Esophagus squamous epithelium (tissue), 5 donors: ENCODE measurements around the gene RPS24. TPM values are rescaled to one million over a fixed set of nuclear protein-coding genes. Genes with fewer than 3 reads are reported as not detected.

Experiments
- DNase-seq: peaks from one replicate; lab custom pipeline; 2025; lab: John Stamatoyannopoulos, UW
- H3K27ac ChIP-seq, 4 donors: fragments of 200-600 bp; sonication (generic); one replicate each; pipeline ENCODE4 v1.5.1; 2016 to 2019; ENCODE audit warnings: mild to moderate bottlenecking in 1 of 4
- H3K27me3 ChIP-seq, 4 donors: fragments of 200-600 bp; sonication (generic); 1 replicate in 3 of 4; 2 replicates in 1 of 4; pipeline versions ENCODE4 v1.5.1 to v1.6.0; 2017 to 2021; ENCODE audit warnings: antibody characterized with exemption in 1 of 4
- H3K36me3 ChIP-seq, 3 donors: fragments of 200-600 bp; sonication (generic); one replicate each; pipeline ENCODE4 v1.5.1; 2016 to 2019
- H3K4me1 ChIP-seq, 3 donors: fragments of 200-600 bp; sonication (generic); one replicate each; pipeline ENCODE4 v1.5.1; 2017 to 2019
- H3K4me3 ChIP-seq, 4 donors: fragments of 200-600 bp; sonication (generic); 1 replicate in 3 of 4; 2 replicates in 1 of 4; pipeline ENCODE4 v1.5.1; 2016 to 2019; ENCODE audit warnings: mild to moderate bottlenecking in 2 of 4, moderate library complexity in 1 of 4
- H3K9me3 ChIP-seq, 3 donors: fragments of 200-600 bp; sonication (generic); one replicate each; pipeline ENCODE4 v1.5.1; 2016 to 2019
- POLR2A ChIP-seq, 4 donors: fragments of 450-650 bp; IDR thresholded peaks; one replicate each; pipeline ENCODE4 v1.6.1; 2017; ENCODE audit warnings: antibody characterized with exemption in 4 of 4, mild to moderate bottlenecking in 4 of 4, moderate library complexity in 3 of 4
- WGBS, 2 donors: methylation state at CpG; one replicate each; pipeline ENCODE4 v1.1.5; 2018; 5-methylcytosine and 5-hydroxymethylcytosine counted together
- intact Hi-C: fragments of 100-400 bp; cut with DNase I; formaldehyde crosslinking; loops from one replicate; pipeline ENCODE4 v1.15.0; 2022
- total RNA-seq, 4 donors: library from RNA; depleted of rRNA; stranded (reverse); fragments of >200 nt; gene quantifications; one replicate each; pipeline ENCODE4 v1.1.0, GENCODE V29; 2016
- TF ChIP-seq, protein P1 (sequence below), 6 experiments: fragments of 450-650 bp in 4 of 6; fragments of 200-600 bp in 2 of 6; sonication (generic) in 2 of 6; IDR thresholded peaks; one replicate each; pipeline ENCODE4 v1.5.1; 2016 to 2019; ENCODE audit warnings: antibody characterized with exemption in 6 of 6, mild to moderate bottlenecking in 4 of 6, moderate library complexity in 4 of 6
- donor health status: DM: yes; HTN: yes; CAD: no.

Gene RPS24
- total RNA-seq, 4 donors from 2014 or later: 1,266 to 3,992 (median 2,440) TPM

DNA sequence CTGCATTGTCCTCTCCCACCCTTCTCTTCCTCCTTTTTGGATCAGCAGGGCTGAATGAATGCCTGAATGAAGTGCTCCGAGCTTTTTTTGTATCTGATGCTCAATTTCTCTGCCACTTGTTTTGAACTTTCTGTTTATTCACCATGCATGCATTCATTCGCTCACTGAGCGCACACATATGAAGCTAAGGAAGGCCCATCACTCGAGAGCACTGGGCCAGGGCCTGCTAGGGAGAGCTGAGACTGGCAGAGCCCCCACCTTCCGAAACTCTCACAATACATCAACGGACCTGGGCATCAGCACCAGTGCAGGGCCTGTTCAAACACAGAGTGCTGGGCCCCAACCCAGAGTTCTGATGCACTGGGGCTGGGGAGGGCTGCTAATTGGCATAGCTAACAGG, 45.7 kb downstream of the RPS24 start:
- no peak overlapping the region for H3K27ac ChIP-seq
- H3K4me1 ChIP-seq: no peaks in the 10 kb centered on the region
- no peaks in the 10 kb centered on the region for H3K27me3 ChIP-seq
- intact Hi-C loops: no loop called here
- no peaks in the 10 kb centered on the region for H3K36me3 ChIP-seq
- H3K9me3 ChIP-seq: no peaks in the 10 kb centered on the region
- no peak for DNase-seq
- H3K4me3 ChIP-seq: no peak overlapping the region
- WGBS, 2 donors: 94 to 100% methylated on average over 1 to 5 of the region's 6 CpGs
- TF ChIP-seq, protein P1, sequence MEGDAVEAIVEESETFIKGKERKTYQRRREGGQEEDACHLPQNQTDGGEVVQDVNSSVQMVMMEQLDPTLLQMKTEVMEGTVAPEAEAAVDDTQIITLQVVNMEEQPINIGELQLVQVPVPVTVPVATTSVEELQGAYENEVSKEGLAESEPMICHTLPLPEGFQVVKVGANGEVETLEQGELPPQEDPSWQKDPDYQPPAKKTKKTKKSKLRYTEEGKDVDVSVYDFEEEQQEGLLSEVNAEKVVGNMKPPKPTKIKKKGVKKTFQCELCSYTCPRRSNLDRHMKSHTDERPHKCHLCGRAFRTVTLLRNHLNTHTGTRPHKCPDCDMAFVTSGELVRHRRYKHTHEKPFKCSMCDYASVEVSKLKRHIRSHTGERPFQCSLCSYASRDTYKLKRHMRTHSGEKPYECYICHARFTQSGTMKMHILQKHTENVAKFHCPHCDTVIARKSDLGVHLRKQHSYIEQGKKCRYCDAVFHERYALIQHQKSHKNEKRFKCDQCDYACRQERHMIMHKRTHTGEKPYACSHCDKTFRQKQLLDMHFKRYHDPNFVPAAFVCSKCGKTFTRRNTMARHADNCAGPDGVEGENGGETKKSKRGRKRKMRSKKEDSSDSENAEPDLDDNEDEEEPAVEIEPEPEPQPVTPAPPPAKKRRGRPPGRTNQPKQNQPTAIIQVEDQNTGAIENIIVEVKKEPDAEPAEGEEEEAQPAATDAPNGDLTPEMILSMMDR (IDR thresholded peaks at IDR 0.05): no peak
- TF ChIP-seq POLR2A (IDR thresholded peaks at IDR 0.05): no peak

DNA sequence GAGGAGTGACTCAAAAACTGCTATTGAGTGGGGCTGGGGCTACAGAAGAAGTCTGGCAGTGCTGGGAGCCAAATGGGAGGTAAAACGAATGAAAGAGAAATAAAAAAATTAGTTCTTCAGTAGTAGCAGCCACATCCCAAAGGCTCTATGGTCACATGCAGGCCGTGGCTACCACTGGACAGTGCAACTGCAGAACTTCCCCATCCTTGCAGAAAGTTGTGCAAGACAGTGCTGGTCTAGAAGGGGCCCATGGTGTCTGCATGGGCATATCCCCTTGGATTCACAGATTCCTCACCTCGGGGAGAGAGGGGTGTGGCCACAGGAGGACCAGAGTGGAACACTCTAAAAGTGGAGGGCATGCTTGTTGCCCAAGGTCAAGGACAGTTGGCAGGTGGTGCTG, 47.6 kb downstream of the RPS24 start:
- TF ChIP-seq, protein P1 (IDR thresholded peaks at IDR 0.05): no peak
- no peak for TF ChIP-seq POLR2A (IDR thresholded peaks at IDR 0.05)
- Histone ChIP-seq H3K36me3 (no peaks in the 10 kb centered on the region), H3K4me3 (no peak overlapping the region), H3K9me3 (no peaks in the 10 kb centered on the region), H3K27me3 (no peaks in the 10 kb centered on the region), H3K4me1 (no peaks in the 10 kb centered on the region), H3K27ac (no peak overlapping the region)
- DNase-seq: no peak
- WGBS, 2 donors: 48 to 70% methylated on average over 3 of the region's 3 CpGs
- intact Hi-C loops: no loop called here

DNA sequence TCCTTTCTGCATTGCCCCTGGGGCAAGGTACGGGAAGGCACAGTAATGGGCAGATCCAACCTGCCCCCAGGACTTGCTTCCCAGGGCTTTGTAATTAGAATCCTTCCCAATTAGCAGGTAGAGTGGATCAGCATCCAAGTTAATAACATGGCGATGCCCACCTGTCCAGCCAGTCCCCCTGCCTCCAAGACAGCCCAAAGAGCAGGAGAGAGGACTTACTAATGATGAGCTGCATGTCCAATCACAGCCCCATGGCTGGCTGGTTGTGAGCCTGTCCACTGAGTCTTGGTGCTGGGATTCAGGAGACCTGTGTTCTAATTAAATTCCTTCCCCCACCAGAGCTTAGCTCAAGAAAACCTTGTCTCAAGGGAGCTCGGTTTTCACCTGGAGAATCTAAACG, 49.0 kb downstream of the RPS24 start:
- no peaks in the 10 kb centered on the region for H3K36me3 ChIP-seq
- H3K27ac ChIP-seq: no peak overlapping the region
- H3K4me1 ChIP-seq: no peaks in the 10 kb centered on the region
- WGBS, 2 donors: 68 to 86% methylated on average over 3 to 4 of the region's 4 CpGs
- intact Hi-C loops: no loop called here
- H3K9me3 ChIP-seq: no peaks in the 10 kb centered on the region
- no peaks in the 10 kb centered on the region for H3K27me3 ChIP-seq
- DNase-seq: no peak
- H3K4me3 ChIP-seq: no peak overlapping the region
- no peak for TF ChIP-seq POLR2A (IDR thresholded peaks at IDR 0.05)
- TF ChIP-seq, protein P1 (IDR thresholded peaks at IDR 0.05): no peak

Other genes starting within 250 kb of the RPS24 start
- 10 to 100 TPM; 34.1 to 50.9 (median 41.3) TPM for gene DLG5, start 107.1 kb upstream of the RPS24 start, total RNA-seq
- gene POLR3A, start 4.3 kb upstream of the RPS24 start, total RNA-seq: 10 to 100 TPM in 3 of 4 donors, 1 to 10 TPM in 1; 8.3 to 13.5 (median 12.0) TPM